Keratinocyte (primary cell): Measurements from ENCODE around the gene NTNG1.

Source experiments
- CTCF ChIP-seq, 3 experiments: IDR thresholded peaks in 1 of 3; conservative IDR thresholded peaks in 1 of 3; optimal IDR thresholded peaks in 1 of 3; 2 replicates in 2 of 3; 3 replicates in 1 of 3; pipeline versions ENCODE3 to v1.5.1; 2011; ENCODE audit warnings: low read length in 3 of 3, mild to moderate bottlenecking in 3 of 3, moderate library complexity in 2 of 3, control low read depth in 1 of 3, inconsistent platforms in 1 of 3; ENCODE audit not compliant: insufficient read depth in 2 of 3; ENCODE audit errors: extremely low read depth in 1 of 3
- EZH2 ChIP-seq: IDR thresholded peaks from one replicate; pipeline ENCODE4 v1.6.1; 2012; ENCODE audit warnings: inconsistent platforms, mild to moderate bottlenecking, low read length, moderate library complexity

- TF ChIP-seq CTCF (optimal IDR thresholded peaks at IDR 0.05 in 1 of 3, IDR thresholded peaks at IDR 0.05 in 1 of 3, conservative IDR thresholded peaks at IDR 0.05 in 1 of 3; ENCODE audit: extremely low read depth in 1 of 3, insufficient read depth in 2 of 3, low read length in 3 of 3) = no peak
- TF ChIP-seq EZH2 = no peak
Measured at GRCh38 chr1:107363154-107363553, 222.3 kb downstream of the NTNG1 start.
